GM18951 (cell line): Measurements from ENCODE around the gene PERM1.

Experiments
- POLR2A ChIP-seq: IDR thresholded peaks from 4 replicates; pipeline ENCODE4 v1.6.1; 2011; ENCODE audit warnings: mild to moderate bottlenecking; ENCODE audit not compliant: insufficient read length, insufficient read depth; ENCODE audit errors: extremely low read depth
- in situ Hi-C: fragments of 300-500 bp; cut with MboI; formaldehyde crosslinking; loops from one replicate; pipeline ENCODE4 v1.12.0; 2022; ENCODE audit warnings: low sequenced_read_pairs, mixed read lengths, inconsistent platforms; ENCODE audit not compliant: unreplicated experiment

The PERM1 gene

DNA sequence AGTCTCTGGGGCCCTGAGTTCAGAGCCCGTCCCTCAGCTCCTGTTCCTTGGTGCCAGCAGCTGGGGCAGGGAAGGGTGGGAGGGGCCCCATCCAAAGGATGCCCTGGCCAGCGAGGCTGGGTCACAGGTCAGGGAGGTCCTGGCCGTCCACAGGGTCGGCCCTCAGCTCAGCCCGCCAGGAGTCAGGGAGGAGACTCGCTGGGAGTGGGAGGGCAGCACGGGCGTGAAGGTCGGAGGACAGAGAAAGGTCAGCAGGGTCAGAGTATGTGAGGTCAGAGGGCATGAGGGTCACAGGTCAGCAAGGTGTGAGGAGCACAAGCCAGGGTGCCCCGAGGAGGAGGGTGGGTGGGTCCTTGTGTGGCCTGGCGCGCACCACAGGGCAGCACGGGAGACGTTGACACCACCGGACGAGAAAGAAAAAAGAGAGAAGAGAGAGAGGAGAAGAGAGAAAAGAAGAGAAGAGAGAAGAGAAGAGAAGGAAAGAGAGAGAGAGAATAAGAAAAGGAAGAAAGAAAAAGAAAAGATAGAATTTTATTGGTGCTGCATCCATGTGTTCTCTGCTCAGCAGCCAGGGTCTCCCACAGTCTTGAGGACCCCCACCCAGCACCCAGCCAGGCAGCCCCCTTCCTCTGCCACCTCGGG lies 7.1 kb downstream of the PERM1 start:
- in situ Hi-C loops, result loop anchor here (5.0 kb wide), 1 partner anchor 32 kb away; no protein-coding TSS in a partner anchor
- TF ChIP-seq POLR2A, result no peak

DNA sequence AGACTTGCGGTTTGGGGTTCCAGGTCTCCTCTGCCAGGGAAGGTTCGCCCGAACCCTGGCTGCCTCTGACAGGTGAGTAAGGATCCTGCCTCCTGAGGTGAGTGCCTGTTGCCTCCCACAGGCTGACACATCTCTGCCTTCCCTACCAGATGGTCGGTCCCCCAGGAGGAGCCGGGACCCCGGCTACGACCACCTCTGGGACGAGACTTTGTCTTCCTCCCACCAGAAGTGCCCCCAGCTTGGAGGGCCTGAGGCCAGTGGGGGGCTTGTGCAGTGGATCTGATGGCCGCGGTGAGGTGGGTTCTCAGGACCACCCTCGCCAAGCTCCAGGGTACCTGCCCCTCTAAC lies 7.6 kb downstream of the PERM1 start:
- in situ Hi-C loops, result loop anchor here (5.0 kb wide), 1 partner anchor 33 kb away; no protein-coding TSS in a partner anchor
- TF ChIP-seq POLR2A, result no peak

DNA sequence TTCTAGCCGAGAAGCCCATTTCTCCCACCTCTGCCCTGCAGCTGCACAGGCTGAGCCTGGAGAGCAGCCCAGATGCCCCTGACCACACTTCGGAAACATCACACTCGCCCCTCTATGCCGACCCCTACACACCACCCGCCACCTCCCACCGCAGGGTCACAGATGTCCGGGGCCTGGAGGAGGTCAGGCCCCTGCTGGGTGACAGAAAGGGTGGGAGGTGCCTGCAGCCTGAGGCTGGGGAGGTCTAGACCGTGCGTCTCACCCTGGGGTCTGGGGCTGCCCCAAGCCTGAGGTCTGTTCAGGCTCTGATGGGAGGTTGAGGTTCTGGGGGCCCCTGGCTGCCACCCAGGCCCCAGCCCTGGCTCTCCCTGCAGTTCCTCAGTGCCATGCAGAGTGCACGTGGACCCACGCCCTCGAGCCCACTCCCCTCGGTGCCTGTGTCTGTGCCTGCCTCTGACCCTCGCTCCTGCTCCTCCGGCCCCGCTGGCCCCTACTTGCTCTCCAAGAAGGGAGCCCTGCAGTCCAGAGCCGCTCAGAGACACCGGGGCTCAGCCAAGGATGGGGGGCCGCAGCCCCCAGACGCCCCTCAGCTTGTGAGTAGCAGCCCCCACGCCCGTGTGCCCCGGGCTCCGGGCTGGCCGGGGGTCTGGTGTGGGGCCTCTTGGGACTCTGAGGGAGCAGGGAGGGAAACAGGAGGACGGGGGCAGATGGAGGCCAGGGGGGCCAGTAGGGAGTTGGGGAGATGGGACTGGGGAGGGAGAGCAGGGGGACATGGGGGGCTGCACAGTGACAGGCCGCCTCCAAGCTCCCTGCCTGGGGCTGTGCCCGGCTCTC lies 8.2 kb downstream of the PERM1 start:
- in situ Hi-C loops, result loop anchor here (5.0 kb wide), 1 partner anchor 34 kb away; no protein-coding TSS in a partner anchor
- TF ChIP-seq POLR2A, result no peak

DNA sequence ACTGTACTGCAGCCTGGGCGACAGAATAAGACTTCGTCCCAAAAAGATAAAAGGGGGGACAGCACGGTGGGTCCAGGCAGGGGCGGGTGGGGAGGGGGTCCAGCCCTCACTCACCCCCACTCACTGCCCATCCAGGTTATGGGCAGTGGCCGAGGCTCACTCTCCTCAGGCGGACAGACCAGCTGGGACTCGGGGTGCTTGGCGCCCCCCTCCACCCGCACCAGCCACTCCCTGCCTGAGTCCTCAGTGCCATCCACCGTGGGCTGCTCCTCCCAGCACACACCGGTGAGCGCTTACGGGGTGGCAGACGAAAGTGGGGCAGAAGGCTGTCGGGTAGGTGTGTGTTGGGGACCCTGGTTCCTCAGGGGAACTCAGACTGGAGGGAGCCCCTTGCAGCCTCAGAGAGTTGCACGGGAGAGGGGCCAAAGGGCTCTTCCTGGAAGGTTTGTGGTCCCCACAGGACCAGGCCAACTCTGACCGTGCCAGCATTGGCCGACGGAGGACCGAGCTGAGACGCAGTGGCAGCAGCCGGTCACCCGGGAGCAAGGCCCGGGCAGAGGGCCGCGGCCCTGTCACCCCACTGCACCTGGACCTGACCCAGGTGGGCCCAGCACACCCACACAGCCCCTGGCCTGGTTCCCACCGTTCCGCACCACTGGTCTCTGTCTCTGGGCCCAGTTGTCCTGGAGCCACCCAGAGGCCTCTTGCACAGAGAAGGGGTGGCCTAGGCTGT lies 9.0 kb downstream of the PERM1 start:
- TF ChIP-seq POLR2A, result no peak
- in situ Hi-C loops, result loop anchor here (5.0 kb wide), 1 partner anchor 34 kb away; no protein-coding TSS in a partner anchor

DNA sequence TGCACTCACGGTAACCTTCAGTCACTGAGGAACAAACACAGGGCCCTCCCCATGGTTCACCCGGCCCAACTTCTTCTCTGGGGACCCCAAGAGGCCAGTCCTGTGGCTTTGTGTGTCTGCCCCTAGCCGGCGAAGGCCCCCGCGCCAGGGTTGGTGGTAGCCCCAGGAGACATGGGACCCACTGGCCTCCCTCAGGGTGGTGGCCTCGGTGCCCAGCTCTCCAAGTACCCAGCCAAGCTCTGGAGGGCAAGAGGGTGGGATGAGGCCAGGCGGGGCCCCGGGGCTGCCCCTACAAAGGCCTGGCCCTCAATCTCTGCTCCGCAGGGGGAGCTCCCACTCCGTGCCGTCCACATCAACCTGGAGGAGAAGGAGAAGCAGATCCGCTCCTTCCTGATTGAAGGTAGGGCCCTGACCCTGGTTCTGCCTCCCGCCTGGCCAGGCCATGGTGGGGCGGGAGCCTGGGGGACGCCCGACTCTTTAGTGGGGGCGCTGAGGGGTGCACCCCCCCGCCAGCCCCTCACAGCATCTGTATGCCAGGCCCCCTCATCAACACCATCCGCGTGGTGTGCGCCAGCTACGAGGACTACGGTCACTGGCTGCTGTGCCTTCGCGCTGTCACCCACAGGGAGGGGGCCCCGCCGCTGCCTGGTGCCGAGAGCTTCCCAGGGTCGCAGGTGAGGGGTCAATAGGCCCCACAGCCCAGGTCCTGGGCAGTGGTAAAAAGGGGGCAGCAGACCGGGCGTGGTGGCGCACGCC lies 10.0 kb downstream of the PERM1 start:
- no peak for TF ChIP-seq POLR2A

DNA sequence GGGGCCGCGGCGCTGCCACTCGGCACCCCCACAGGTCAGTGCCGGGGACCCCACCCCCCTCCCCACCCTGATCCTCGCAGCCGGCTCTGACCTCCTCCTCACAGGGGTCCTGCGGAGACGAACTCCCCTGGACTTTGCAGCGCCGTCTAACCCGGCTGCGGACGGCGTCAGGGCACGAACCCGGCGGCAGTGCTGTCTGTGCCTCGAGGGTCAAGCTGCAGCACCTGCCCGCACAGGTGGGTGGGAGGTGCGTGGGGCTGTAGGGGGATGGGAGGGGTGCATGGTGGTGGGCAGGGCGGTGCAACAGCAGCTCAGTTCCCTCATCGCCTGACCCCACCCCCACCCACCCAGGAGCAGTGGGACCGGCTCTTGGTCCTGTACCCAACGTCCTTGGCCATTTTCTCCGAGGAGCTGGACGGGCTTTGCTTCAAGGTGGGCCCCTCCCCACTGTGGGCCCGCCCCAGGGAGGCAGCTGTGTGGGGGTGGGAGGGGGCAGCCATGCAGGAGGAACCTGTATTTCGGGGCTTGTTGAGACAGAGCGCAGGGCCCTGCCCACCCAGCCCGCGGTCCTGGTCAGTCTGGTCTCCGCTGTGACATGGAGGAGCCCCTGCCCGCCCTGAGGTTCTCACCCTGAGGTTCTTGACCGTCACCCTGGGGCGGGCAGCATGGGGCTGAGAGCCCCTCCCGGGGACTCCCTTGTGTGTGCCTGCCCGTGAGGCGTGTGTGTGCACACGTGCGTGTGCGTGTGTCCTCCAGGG lies 10.7 kb downstream of the PERM1 start:
- in situ Hi-C loops, result loop anchor here (5.0 kb wide), 1 partner anchor 36 kb away; no protein-coding TSS in a partner anchor
- no peak for TF ChIP-seq POLR2A

More for the DNA sequence above, 10.0 kb downstream of the PERM1 start:
- in situ Hi-C loops, result loop anchor here (5.0 kb wide), 1 partner anchor 35 kb away; no protein-coding TSS in a partner anchor

DNA sequence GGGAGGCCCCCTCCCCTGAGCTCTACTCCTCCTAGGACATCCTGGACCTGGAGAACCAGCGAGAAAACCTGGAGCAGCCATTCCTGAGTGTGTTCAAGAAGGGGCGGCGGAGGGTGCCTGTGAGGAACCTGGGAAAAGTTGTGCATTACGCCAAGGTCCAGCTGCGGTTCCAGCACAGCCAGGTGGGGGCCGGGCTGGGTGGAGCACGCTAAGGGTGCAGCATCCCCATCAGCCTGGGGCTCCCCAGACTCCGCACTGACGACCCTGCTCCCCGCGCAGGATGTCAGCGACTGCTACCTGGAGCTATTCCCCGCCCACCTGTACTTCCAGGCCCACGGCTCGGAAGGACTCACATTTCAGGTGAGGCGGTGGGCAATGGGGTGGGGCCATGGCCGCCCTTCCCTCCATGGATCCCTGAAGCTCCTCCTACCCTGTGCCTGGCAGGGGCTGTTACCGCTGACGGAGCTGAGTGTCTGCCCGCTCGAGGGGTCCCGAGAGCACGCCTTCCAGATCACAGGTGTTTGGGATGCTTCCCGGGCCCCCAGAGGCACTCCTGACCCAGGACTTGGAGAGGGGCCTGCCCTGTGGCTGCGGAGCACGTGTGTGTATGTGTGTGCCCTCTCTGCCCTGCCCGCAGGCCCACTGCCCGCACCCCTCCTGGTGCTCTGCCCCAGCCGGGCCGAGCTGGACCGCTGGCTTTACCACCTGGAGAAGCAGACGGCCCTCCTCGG lies 11.5 kb downstream of the PERM1 start:
- TF ChIP-seq POLR2A, result no peak
- in situ Hi-C loops, result loop anchor here (5.0 kb wide), 1 partner anchor 37 kb away; no protein-coding TSS in a partner anchor

DNA sequence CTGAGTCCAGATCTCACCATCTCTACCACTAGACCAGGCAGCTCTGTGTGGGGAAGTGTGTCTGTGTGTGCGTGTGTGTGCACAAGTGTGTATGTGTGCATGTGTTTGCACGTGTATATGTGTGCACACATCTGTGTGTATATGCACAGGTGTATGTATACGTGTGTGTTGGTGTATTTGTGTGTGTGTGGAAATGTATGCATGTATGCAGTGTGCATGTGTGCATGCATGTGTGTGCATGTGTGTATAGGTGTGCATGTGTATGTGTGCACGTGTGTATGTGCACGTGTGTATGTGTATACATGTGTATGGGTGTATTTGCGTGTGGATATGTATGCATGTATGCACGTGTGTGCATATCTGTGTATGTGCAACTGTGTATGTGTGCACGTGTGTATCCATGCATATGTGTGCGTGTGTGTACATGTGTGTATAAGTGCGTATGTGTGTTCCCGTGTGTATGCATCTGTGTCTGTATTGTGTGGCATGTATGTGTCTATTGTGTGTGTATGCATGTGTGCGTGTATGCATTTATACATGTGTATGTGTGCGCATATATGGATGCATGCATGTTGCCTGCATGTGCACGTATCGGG lies 12.5 kb downstream of the PERM1 start:
- in situ Hi-C loops, result no loop called here
- no peak for TF ChIP-seq POLR2A

DNA sequence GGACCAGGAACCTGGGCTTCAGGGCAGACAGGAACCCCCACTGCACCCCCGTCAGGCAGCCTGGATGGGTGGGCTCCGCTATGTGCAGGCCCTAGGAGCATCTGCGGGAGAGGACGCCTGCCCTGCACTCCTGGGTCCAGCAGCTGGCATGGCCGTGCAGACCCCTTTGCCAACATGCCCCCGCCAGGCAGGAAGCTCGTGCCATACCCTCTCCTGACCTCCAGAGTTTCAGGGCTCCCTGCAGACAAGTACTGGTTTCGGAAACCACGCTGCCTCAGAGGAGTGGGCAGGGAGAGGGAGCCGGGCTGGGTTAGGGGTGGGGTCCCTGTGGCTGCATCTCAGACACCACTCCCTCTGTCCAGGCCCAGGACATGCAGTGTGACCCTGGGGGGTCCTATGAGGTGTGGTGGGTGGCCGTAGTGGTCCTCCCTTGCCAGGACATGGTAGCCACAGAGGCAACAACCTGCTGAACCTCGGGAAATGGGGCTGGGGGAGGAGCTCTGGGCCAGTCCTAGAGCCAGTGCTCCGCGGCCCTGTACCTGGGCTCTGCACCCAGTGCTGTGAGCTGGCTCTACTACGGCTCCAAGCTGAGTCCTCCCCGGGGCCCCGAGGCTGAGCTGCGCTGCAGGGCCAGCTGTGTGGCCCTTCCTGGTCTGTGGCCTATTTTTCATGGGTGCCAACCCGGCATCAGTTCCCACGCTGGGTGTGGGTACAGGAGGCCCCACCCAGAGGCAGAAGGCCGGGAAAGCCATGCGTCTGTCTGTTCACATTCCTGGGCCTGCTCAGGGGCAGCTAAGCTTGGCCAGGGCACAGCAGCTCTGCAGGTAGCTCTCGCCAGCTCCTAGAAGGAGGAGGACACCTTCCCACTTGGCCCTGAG lies 14.2 kb downstream of the PERM1 start:
- TF ChIP-seq POLR2A, result no peak

DNA sequence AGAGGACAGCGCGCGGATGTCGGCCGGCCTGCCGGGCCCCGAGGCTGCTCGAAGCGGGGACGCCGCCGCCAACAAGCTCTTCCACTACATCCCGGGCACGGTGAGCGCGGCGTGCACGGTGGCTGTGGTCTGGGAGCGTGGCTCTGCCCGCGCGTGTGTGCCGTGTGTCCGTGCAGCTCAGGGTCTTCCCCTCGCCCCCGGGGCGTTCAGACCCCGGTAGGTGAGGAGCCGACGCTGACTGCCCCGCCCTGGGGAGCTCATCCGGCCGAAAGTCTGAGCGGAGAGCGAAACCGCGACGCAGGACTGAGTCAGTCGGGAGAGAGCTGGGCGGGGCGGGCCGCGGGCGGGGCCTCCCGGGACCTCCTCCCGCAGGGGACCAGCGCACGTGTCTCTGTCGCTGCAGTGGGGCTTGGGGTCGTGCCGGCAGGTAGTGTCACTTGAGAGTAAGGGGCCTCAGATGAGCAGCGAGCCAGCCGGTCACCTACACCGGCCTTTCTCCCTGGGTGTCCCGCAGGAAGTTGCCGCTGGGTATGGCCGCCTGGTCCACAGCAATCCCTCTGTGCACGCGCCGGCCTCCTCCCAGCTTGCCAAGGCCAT lies 15.1 kb downstream of the PERM1 start:
- in situ Hi-C loops, result no loop called here
- TF ChIP-seq POLR2A, result peak; percentile 63

More for the DNA sequence above, 14.2 kb downstream of the PERM1 start:
- in situ Hi-C loops, result no loop called here
